Stomach smooth muscle (tissue), 2 donors: ENCODE results near the gene RNPC3.

Experiments
- H3K27ac ChIP-seq: one replicate; pipeline ENCODE4 v1.7.0; 2013; ENCODE audit warnings: mild to moderate bottlenecking, low read length, inconsistent platforms
- H3K27me3 ChIP-seq, 2 donors: one replicate each; pipeline ENCODE4 v1.7.0; 2013; ENCODE audit warnings: low read length in 2 of 2; ENCODE audit not compliant: insufficient read depth in 2 of 2, control insufficient read depth in 1 of 2
- H3K36me3 ChIP-seq, 2 donors: one replicate each; pipeline ENCODE4 v1.7.0; 2013; ENCODE audit warnings: low read length in 2 of 2; ENCODE audit not compliant: control insufficient read depth in 2 of 2, insufficient read depth in 2 of 2
- H3K4me1 ChIP-seq: one replicate; pipeline ENCODE4 v1.7.0; 2013; ENCODE audit warnings: low read length; ENCODE audit not compliant: control insufficient read depth, insufficient read depth
- H3K4me3 ChIP-seq, 2 donors: one replicate each; pipeline ENCODE4 v1.7.0; 2013; ENCODE audit warnings: low read length in 2 of 2
- H3K9ac ChIP-seq, 2 donors: one replicate each; pipeline ENCODE4 v1.7.0; 2013; ENCODE audit warnings: low read length in 2 of 2, mild to moderate bottlenecking in 1 of 2
- H3K9me3 ChIP-seq, 2 donors: one replicate each; pipeline ENCODE4 v1.7.0; 2013; ENCODE audit warnings: low read length in 2 of 2; ENCODE audit not compliant: control insufficient read depth in 2 of 2
- donor health status: healthy.
- donor health status: Pancreatic carcinoma.

The RNPC3 gene

GRCh38 chr1:103516693-103517092 lies 8.8 kb upstream of the RNPC3 start:
- H3K4me3 ChIP-seq: no peak overlapping the region
- H3K27ac ChIP-seq: no peak overlapping the region
- no peaks in the 10 kb centered on the region for H3K27me3 ChIP-seq
- H3K36me3 ChIP-seq: no peaks in the 10 kb centered on the region
- no peak overlapping the region for H3K9ac ChIP-seq
- no peaks in the 10 kb centered on the region for H3K9me3 ChIP-seq
- no peaks in the 10 kb centered on the region for H3K4me1 ChIP-seq

- no peaks in the 10 kb centered on the region for H3K36me3 ChIP-seq
- H3K27ac ChIP-seq: no peak overlapping the region
- H3K4me3 ChIP-seq: no peak overlapping the region
- H3K9me3 ChIP-seq: no peaks in the 10 kb centered on the region
- no peaks in the 10 kb centered on the region for H3K4me1 ChIP-seq
- H3K27me3 ChIP-seq: no peaks in the 10 kb centered on the region
- no peak overlapping the region for H3K9ac ChIP-seq
Observed at GRCh38 chr1:103517380-103518047, 8.0 kb upstream of the RNPC3 start.

GRCh38 chr1:103520822-103521221 lies 4.7 kb upstream of the RNPC3 start:
- Histone ChIP-seq H3K4me1 (no peaks in the 10 kb centered on the region), H3K9ac (no peak overlapping the region), H3K27ac (no peak overlapping the region), H3K27me3 (no peaks in the 10 kb centered on the region), H3K9me3 (no peaks in the 10 kb centered on the region), H3K4me3 (no peak overlapping the region), H3K36me3 (no peaks in the 10 kb centered on the region)

- Histone ChIP-seq H3K9ac (no peak overlapping the region), H3K27ac (no peak overlapping the region), H3K4me3 (no peak overlapping the region), H3K4me1 (peaks cover 3% of the 10 kb centered on the region), H3K9me3 (no peaks in the 10 kb centered on the region), H3K27me3 (no peaks in the 10 kb centered on the region), H3K36me3 (no peaks in the 10 kb centered on the region)
Observed at GRCh38 chr1:103523346-103523745, 2.2 kb upstream of the RNPC3 start.

GRCh38 chr1:103525114-103525606 lies 339 bp upstream of the RNPC3 start:
- Histone ChIP-seq H3K27ac (no peak overlapping the region), H3K4me1 (peaks cover 3% of the 10 kb centered on the region), H3K27me3 (no peaks in the 10 kb centered on the region), H3K36me3 (no peaks in the 10 kb centered on the region), H3K9me3 (no peaks in the 10 kb centered on the region), H3K9ac (peak overlapping the region; percentile 37 to 61), H3K4me3 (peak overlapping the region; percentile 64 to 66)

- Histone ChIP-seq H3K4me3 (peak overlapping the region; percentile 88 to 94), H3K9me3 (no peaks in the 10 kb centered on the region), H3K4me1 (peaks cover 3% of the 10 kb centered on the region), H3K9ac (no peak overlapping the region), H3K36me3 (no peaks in the 10 kb centered on the region), H3K27me3 (no peaks in the 10 kb centered on the region), H3K27ac (no peak overlapping the region)
Observed at GRCh38 chr1:103527331-103527730, 1.8 kb downstream of the RNPC3 start.

- Histone ChIP-seq H3K4me1 (peaks cover 3% of the 10 kb centered on the region), H3K27me3 (no peaks in the 10 kb centered on the region), H3K4me3 (no peak overlapping the region), H3K27ac (no peak overlapping the region), H3K9ac (no peak overlapping the region), H3K36me3 (no peaks in the 10 kb centered on the region), H3K9me3 (no peaks in the 10 kb centered on the region)
Observed at GRCh38 chr1:103529746-103530145, 4.2 kb downstream of the RNPC3 start.

- no peak overlapping the region for H3K9ac ChIP-seq
- no peak overlapping the region for H3K4me3 ChIP-seq
- H3K27ac ChIP-seq: no peak overlapping the region
- no peaks in the 10 kb centered on the region for H3K27me3 ChIP-seq
- H3K9me3 ChIP-seq: no peaks in the 10 kb centered on the region
- H3K4me1 ChIP-seq: no peaks in the 10 kb centered on the region
- H3K36me3 ChIP-seq: peaks cover 22 to 37% of the 10 kb centered on the region in 2 donors
Observed at GRCh38 chr1:103538226-103538625, 12.7 kb downstream of the RNPC3 start.

- no peaks in the 10 kb centered on the region for H3K27me3 ChIP-seq
- no peak overlapping the region for H3K4me3 ChIP-seq
- peaks cover 22 to 48% of the 10 kb centered on the region in 2 donors for H3K36me3 ChIP-seq
- H3K27ac ChIP-seq: no peak overlapping the region
- no peaks in the 10 kb centered on the region for H3K4me1 ChIP-seq
- no peaks in the 10 kb centered on the region for H3K9me3 ChIP-seq
- H3K9ac ChIP-seq: no peak overlapping the region
Observed at GRCh38 chr1:103541431-103541830, 15.9 kb downstream of the RNPC3 start.

- Histone ChIP-seq H3K27ac (no peak overlapping the region), H3K4me3 (no peak overlapping the region), H3K36me3 (peaks cover 12 to 33% of the 10 kb centered on the region in 2 donors), H3K27me3 (no peaks in the 10 kb centered on the region), H3K4me1 (no peaks in the 10 kb centered on the region), H3K9ac (no peak overlapping the region), H3K9me3 (no peaks in the 10 kb centered on the region)
Observed at GRCh38 chr1:103546496-103546895, 21.0 kb downstream of the RNPC3 start.

GRCh38 chr1:103547840-103548239 lies 22.3 kb downstream of the RNPC3 start:
- Histone ChIP-seq H3K9ac (no peak overlapping the region), H3K27ac (no peak overlapping the region), H3K36me3 (peaks cover 17 to 40% of the 10 kb centered on the region in 2 donors), H3K9me3 (no peaks in the 10 kb centered on the region), H3K4me1 (no peaks in the 10 kb centered on the region), H3K27me3 (no peaks in the 10 kb centered on the region), H3K4me3 (no peak overlapping the region)
